ENCODE results near the gene SLCO4A1. TPM values are rescaled to one million over a fixed set of nuclear protein-coding genes. Genes with fewer than 3 reads are reported as not detected.
A peak's percentile ranks its signal among the peaks of the same experiment; 100 is the strongest.

SLCO4A1 gene
- total and polyA plus RNA-seq, 2 donors (not counting 1 experiment from before 2014, with no cell fraction given): 0.50 TPM; not detected in 1

- peaks cover 16% of the 10 kb centered on the region for H3K27me3 ChIP-seq (ENCODE audit: control insufficient read depth, insufficient read depth, low read length)
- peaks cover 27% of the 10 kb centered on the region for H3K79me2 ChIP-seq (ENCODE audit: control insufficient read depth, insufficient read depth, low read length)
- no peak overlapping the region for H3K4me3 ChIP-seq (replicated peaks in 1 of 4; ENCODE audit: control extremely low read depth in 1 of 4, insufficient read depth in 1 of 4, low read depth in 3 of 4, low read length in 4 of 4)
- H3K4me2 ChIP-seq (ENCODE audit: extremely low read depth, insufficient read depth, low read length): no peak overlapping the region
- H3K9ac ChIP-seq (ENCODE audit: insufficient read depth, low read length): no peak overlapping the region
- no peak for DNase-seq (ENCODE audit: low read depth in 2 of 2)
- H3K36me3 ChIP-seq (ENCODE audit: control insufficient read depth, insufficient read depth, low read length): no peaks in the 10 kb centered on the region
- no peak for TF ChIP-seq EZH2 (IDR thresholded peaks at IDR 0.05; ENCODE audit: low read length, missing control alignments)
- TF ChIP-seq, protein P1, sequence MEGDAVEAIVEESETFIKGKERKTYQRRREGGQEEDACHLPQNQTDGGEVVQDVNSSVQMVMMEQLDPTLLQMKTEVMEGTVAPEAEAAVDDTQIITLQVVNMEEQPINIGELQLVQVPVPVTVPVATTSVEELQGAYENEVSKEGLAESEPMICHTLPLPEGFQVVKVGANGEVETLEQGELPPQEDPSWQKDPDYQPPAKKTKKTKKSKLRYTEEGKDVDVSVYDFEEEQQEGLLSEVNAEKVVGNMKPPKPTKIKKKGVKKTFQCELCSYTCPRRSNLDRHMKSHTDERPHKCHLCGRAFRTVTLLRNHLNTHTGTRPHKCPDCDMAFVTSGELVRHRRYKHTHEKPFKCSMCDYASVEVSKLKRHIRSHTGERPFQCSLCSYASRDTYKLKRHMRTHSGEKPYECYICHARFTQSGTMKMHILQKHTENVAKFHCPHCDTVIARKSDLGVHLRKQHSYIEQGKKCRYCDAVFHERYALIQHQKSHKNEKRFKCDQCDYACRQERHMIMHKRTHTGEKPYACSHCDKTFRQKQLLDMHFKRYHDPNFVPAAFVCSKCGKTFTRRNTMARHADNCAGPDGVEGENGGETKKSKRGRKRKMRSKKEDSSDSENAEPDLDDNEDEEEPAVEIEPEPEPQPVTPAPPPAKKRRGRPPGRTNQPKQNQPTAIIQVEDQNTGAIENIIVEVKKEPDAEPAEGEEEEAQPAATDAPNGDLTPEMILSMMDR (conservative IDR thresholded peaks at IDR 0.05 in 1 of 2, IDR thresholded peaks at IDR 0.05 in 1 of 2; ENCODE audit: low read depth in 1 of 2, low read length in 2 of 2): no peak
- no peaks in the 10 kb centered on the region for H3K9me3 ChIP-seq (ENCODE audit: control insufficient read depth, insufficient read depth, low read depth, low read length)
- no peaks in the 10 kb centered on the region for H4K20me1 ChIP-seq (ENCODE audit: control insufficient read depth, extremely low read depth, insufficient read depth, low read length)
- no peak overlapping the region for H2AFZ ChIP-seq (ENCODE audit: low read length)
- no peaks in the 10 kb centered on the region for H3K4me1 ChIP-seq (ENCODE audit: control insufficient read depth, extremely low read depth, insufficient read depth, low read length)
- H3K27ac ChIP-seq (ENCODE audit: insufficient read depth, low read length): no peak overlapping the region
These were observed 72.9 kb downstream of the SLCO4A1 start for GRCh38 chr20:62715201-62715600.

DNA sequence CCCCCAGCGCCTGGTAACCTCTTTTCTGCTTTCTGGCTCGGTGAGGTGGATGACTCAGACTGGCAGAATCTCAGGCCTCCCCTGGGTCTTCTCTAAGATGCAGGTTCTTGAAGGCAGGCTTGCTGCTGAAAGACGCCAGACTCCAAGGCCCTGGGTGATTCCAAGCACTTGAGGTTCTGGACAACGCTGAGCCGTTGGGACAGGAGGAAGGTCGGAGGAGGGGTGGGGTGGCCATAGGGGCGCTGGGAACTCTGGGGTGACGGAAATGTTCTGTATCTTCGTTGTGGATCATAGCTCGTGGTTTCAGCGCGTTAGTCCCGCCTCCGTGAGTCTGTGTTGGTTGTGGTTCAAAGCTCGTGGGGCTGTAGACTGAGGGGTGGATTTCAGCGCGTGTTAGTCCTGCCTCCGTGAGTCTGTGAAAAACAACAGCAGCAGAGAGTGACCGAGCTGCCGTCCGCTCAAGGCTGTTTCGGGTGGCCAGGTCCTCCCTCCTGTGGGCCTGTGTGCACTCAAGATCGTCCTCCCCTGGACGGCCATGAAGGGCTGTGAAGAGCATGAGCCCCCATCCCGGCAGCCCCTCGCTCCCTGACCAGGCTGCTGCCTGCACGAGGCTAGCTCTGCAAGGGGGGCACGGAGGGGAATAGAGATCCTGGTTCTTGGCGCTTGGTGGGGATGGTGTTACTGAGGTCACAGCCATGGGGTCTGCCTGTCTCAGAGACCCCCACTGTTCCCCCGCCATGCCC, 74.1 kb downstream of the SLCO4A1 start:
- H2AFZ ChIP-seq (ENCODE audit: low read length): no peak overlapping the region
- no peaks in the 10 kb centered on the region for H4K20me1 ChIP-seq (ENCODE audit: control insufficient read depth, extremely low read depth, insufficient read depth, low read length)
- H3K27me3 ChIP-seq (ENCODE audit: control insufficient read depth, insufficient read depth, low read length): peaks cover 10% of the 10 kb centered on the region
- H3K4me1 ChIP-seq (ENCODE audit: control insufficient read depth, extremely low read depth, insufficient read depth, low read length): no peaks in the 10 kb centered on the region
- H3K9ac ChIP-seq (ENCODE audit: insufficient read depth, low read length): no peak overlapping the region
- TF ChIP-seq, protein P1 (conservative IDR thresholded peaks at IDR 0.05 in 1 of 2, IDR thresholded peaks at IDR 0.05 in 1 of 2; ENCODE audit: low read depth in 1 of 2, low read length in 2 of 2): no peak
- TF ChIP-seq EZH2 (IDR thresholded peaks at IDR 0.05; ENCODE audit: low read length, missing control alignments): no peak
- peak in 1 of 2 donors; percentile 26 for DNase-seq (ENCODE audit: low read depth in 2 of 2)
- H3K79me2 ChIP-seq (ENCODE audit: control insufficient read depth, insufficient read depth, low read length): peaks cover 21% of the 10 kb centered on the region
- H3K36me3 ChIP-seq (ENCODE audit: control insufficient read depth, insufficient read depth, low read length): no peaks in the 10 kb centered on the region
- no peaks in the 10 kb centered on the region for H3K9me3 ChIP-seq (ENCODE audit: control insufficient read depth, insufficient read depth, low read depth, low read length)
- no peak overlapping the region for H3K4me3 ChIP-seq (replicated peaks in 1 of 4; ENCODE audit: control extremely low read depth in 1 of 4, insufficient read depth in 1 of 4, low read depth in 3 of 4, low read length in 4 of 4)
- H3K27ac ChIP-seq (ENCODE audit: insufficient read depth, low read length): no peak overlapping the region
- H3K4me2 ChIP-seq (ENCODE audit: extremely low read depth, insufficient read depth, low read length): no peak overlapping the region

- peaks cover 19% of the 10 kb centered on the region for H3K79me2 ChIP-seq (ENCODE audit: control insufficient read depth, insufficient read depth, low read length)
- no peak overlapping the region for H3K9ac ChIP-seq (ENCODE audit: insufficient read depth, low read length)
- H3K9me3 ChIP-seq (ENCODE audit: control insufficient read depth, insufficient read depth, low read depth, low read length): no peaks in the 10 kb centered on the region
- H3K27me3 ChIP-seq (ENCODE audit: control insufficient read depth, insufficient read depth, low read length): peaks cover 10% of the 10 kb centered on the region
- H4K20me1 ChIP-seq (ENCODE audit: control insufficient read depth, extremely low read depth, insufficient read depth, low read length): no peaks in the 10 kb centered on the region
- H2AFZ ChIP-seq (ENCODE audit: low read length): no peak overlapping the region
- H3K27ac ChIP-seq (ENCODE audit: insufficient read depth, low read length): no peak overlapping the region
- DNase-seq (ENCODE audit: low read depth in 2 of 2): no peak
- peak overlapping the region; percentile 25 for H3K4me2 ChIP-seq (ENCODE audit: extremely low read depth, insufficient read depth, low read length)
- H3K36me3 ChIP-seq (ENCODE audit: control insufficient read depth, insufficient read depth, low read length): no peaks in the 10 kb centered on the region
- no peak overlapping the region for H3K4me3 ChIP-seq (replicated peaks in 1 of 4; ENCODE audit: control extremely low read depth in 1 of 4, insufficient read depth in 1 of 4, low read depth in 3 of 4, low read length in 4 of 4)
- no peaks in the 10 kb centered on the region for H3K4me1 ChIP-seq (ENCODE audit: control insufficient read depth, extremely low read depth, insufficient read depth, low read length)
- TF ChIP-seq EZH2 (IDR thresholded peaks at IDR 0.05; ENCODE audit: low read length, missing control alignments): no peak
These were observed 74.6 kb downstream of the SLCO4A1 start for GRCh38 chr20:62716941-62717310.

Data from fibroblast of lung (primary cell).